Measurements from ENCODE around the gene STRAP. TPM values are rescaled to one million over a fixed set of nuclear protein-coding genes. Genes with fewer than 3 reads are reported as not detected.

The STRAP gene
- total and polyA plus RNA-seq, 2 donors (not counting 3 experiments of a cell fraction or from before 2014, with no cell fraction given), result 76.9 to 138 TPM

GRCh38 chr12:15897433-15897832 lies 15.2 kb downstream of the STRAP start:
- Histone ChIP-seq H3K9me1 (replicated peaks; ENCODE audit: control insufficient read depth, extremely low read depth, insufficient read depth, low read length) (no peaks in the 10 kb centered on the region), H3K4me2 (ENCODE audit: insufficient read depth, low read length) (no peak overlapping the region), H3K4me3 (replicated peaks in 1 of 3; ENCODE audit: insufficient read depth in 1 of 3, low read depth in 1 of 3, low read length in 3 of 3) (no peak overlapping the region), H3K27ac (ENCODE audit: insufficient read depth, low read depth, low read length) (no peak overlapping the region), H3K9me3 (replicated peaks; ENCODE audit: control insufficient read depth, insufficient read depth, low read length) (no peaks in the 10 kb centered on the region), H3K9ac (replicated peaks; ENCODE audit: extremely low read depth, insufficient read depth, low read length) (no peak overlapping the region), H3K27me3 (ENCODE audit: control insufficient read depth in 2 of 2, insufficient read depth in 2 of 2, low read length in 2 of 2) (no peaks in the 10 kb centered on the region), H4K20me1 (replicated peaks; ENCODE audit: control insufficient read depth, extremely low read depth, insufficient read depth, low read length) (peaks cover 2% of the 10 kb centered on the region), H3K36me3 (ENCODE audit: control insufficient read depth in 2 of 2, extremely low read depth in 1 of 2, insufficient read depth in 2 of 2, low read length in 2 of 2) (peaks cover 14 to 27% of the 10 kb centered on the region in 2 experiments), H2AFZ (ENCODE audit: low read depth, low read length) (no peak overlapping the region), H3K79me2 (ENCODE audit: control insufficient read depth, insufficient read depth, low read length) (peaks cover 7% of the 10 kb centered on the region), H3K4me1 (ENCODE audit: control insufficient read depth, extremely low read depth, insufficient read depth, low read length) (peaks cover 3% of the 10 kb centered on the region)
- intact Hi-C loops (cut with micrococcal nuclease) (no loop called here), dilution Hi-C loops (cut with MboI; ENCODE audit: extremely low pct_ligation_motif_present, low sequenced_read_pairs) (no loop called here)
- CTCF ChIA-PET, result interaction anchor here (0.8 to 3.2 kb wide), 12 partner anchors 9 to 365 kb away, joined by 3 to 65 read pairs (median 5); partner anchors contain the start of genes DERA and STRAP
- TF ChIP-seq, protein P1, sequence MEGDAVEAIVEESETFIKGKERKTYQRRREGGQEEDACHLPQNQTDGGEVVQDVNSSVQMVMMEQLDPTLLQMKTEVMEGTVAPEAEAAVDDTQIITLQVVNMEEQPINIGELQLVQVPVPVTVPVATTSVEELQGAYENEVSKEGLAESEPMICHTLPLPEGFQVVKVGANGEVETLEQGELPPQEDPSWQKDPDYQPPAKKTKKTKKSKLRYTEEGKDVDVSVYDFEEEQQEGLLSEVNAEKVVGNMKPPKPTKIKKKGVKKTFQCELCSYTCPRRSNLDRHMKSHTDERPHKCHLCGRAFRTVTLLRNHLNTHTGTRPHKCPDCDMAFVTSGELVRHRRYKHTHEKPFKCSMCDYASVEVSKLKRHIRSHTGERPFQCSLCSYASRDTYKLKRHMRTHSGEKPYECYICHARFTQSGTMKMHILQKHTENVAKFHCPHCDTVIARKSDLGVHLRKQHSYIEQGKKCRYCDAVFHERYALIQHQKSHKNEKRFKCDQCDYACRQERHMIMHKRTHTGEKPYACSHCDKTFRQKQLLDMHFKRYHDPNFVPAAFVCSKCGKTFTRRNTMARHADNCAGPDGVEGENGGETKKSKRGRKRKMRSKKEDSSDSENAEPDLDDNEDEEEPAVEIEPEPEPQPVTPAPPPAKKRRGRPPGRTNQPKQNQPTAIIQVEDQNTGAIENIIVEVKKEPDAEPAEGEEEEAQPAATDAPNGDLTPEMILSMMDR (IDR thresholded peaks at IDR 0.05; ENCODE audit: extremely low read depth in 1 of 2, insufficient read depth in 1 of 2, low read depth in 1 of 2, low read length in 2 of 2), result no peak
- TF ChIP-seq FOS (IDR thresholded peaks at IDR 0.05; ENCODE audit: borderline replicate concordance, insufficient read depth, low read length) (peak; percentile 19), MYC (IDR thresholded peaks at IDR 0.05; ENCODE audit: low read depth, low read length) (no peak)
- no TSS peak for BruUV-seq (replicated peaks)
- DNase-seq (ENCODE audit: low read depth, low spot score), result no peak
- peak; percentile 58 for FAIRE-seq
- POLR2A ChIA-PET, result no interaction called here

- no peaks in the 10 kb centered on the region for H3K9me1 ChIP-seq (replicated peaks; ENCODE audit: control insufficient read depth, extremely low read depth, insufficient read depth, low read length)
- H3K9me3 ChIP-seq (replicated peaks; ENCODE audit: control insufficient read depth, insufficient read depth, low read length), result no peaks in the 10 kb centered on the region
- H3K4me2 ChIP-seq (ENCODE audit: insufficient read depth, low read length), result no peak overlapping the region
- H3K79me2 ChIP-seq (ENCODE audit: control insufficient read depth, insufficient read depth, low read length), result no peaks in the 10 kb centered on the region
- BruUV-seq (replicated peaks), result no TSS peak
- TF ChIP-seq JUN (IDR thresholded peaks at IDR 0.05; ENCODE audit: borderline replicate concordance, insufficient read depth, insufficient read length, low read depth) (no peak), POLR2AphosphoS5 (IDR thresholded peaks at IDR 0.05; ENCODE audit: insufficient read depth, low read depth, low read length) (no peak), EZH2 (IDR thresholded peaks at IDR 0.05; ENCODE audit: borderline replicate concordance, low read depth, low read length, severe bottlenecking) (no peak), GATA2 (IDR thresholded peaks at IDR 0.05; ENCODE audit: insufficient read depth, insufficient read length, low read depth, low read length) (no peak), FOS (IDR thresholded peaks at IDR 0.05; ENCODE audit: borderline replicate concordance, insufficient read depth, low read length) (no peak), MYC (IDR thresholded peaks at IDR 0.05; ENCODE audit: low read depth, low read length) (no peak)
- TF ChIP-seq, protein P2, sequence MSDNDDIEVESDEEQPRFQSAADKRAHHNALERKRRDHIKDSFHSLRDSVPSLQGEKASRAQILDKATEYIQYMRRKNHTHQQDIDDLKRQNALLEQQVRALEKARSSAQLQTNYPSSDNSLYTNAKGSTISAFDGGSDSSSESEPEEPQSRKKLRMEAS (IDR thresholded peaks at IDR 0.05; ENCODE audit: insufficient read depth, insufficient read length), result no peak
- TF ChIP-seq, protein P1 (IDR thresholded peaks at IDR 0.05; ENCODE audit: extremely low read depth in 1 of 2, insufficient read depth in 1 of 2, low read depth in 1 of 2, low read length in 2 of 2), result peak; percentile 44 to 45
- H3K27me3 ChIP-seq (ENCODE audit: control insufficient read depth in 2 of 2, insufficient read depth in 2 of 2, low read length in 2 of 2), result no peaks in the 10 kb centered on the region
- no peak overlapping the region for H3K27ac ChIP-seq (ENCODE audit: insufficient read depth, low read depth, low read length)
- ChIA-PET CTCF (interaction anchor here (0.8 to 3.2 kb wide), 21 partner anchors 9 to 646 kb away, joined by 3 to 65 read pairs (median 5); partner anchors contain the start of genes DERA and STRAP), POLR2A (no interaction called here)
- peaks cover 2% of the 10 kb centered on the region for H4K20me1 ChIP-seq (replicated peaks; ENCODE audit: control insufficient read depth, extremely low read depth, insufficient read depth, low read length)
- FAIRE-seq (no peak), DNase-seq (ENCODE audit: low read depth, low spot score) (peak; percentile 54)
- H3K4me1 ChIP-seq (ENCODE audit: control insufficient read depth, extremely low read depth, insufficient read depth, low read length), result peaks cover 3% of the 10 kb centered on the region
- no peak overlapping the region for H2AFZ ChIP-seq (ENCODE audit: low read depth, low read length)
- H3K4me3 ChIP-seq (replicated peaks in 1 of 3; ENCODE audit: insufficient read depth in 1 of 3, low read depth in 1 of 3, low read length in 3 of 3), result no peak overlapping the region
- dilution Hi-C loops (cut with MboI; ENCODE audit: extremely low pct_ligation_motif_present, low sequenced_read_pairs) (no loop called here), intact Hi-C loops (cut with micrococcal nuclease) (loop anchor here (1.0 kb wide), 3 partner anchors 41 to 309 kb away; no protein-coding TSS in a partner anchor)
- H3K9ac ChIP-seq (replicated peaks; ENCODE audit: extremely low read depth, insufficient read depth, low read length), result no peak overlapping the region
- peaks cover 13 to 31% of the 10 kb centered on the region in 2 experiments for H3K36me3 ChIP-seq (ENCODE audit: control insufficient read depth in 2 of 2, extremely low read depth in 1 of 2, insufficient read depth in 2 of 2, low read length in 2 of 2)
Observed at GRCh38 chr12:15899282-15899870, 17.2 kb downstream of the STRAP start.

All from endothelial cell of umbilical vein (primary cell).